Neural crest cell (in vitro differentiated cells): ENCODE results near the gene STPG3. TPM values are rescaled to one million over a fixed set of nuclear protein-coding genes. Genes with fewer than 3 reads are reported as not detected.

Experiments
- DNase-seq: peaks from one replicate; pipeline ENCODE4 v3.0.0; 2021; ENCODE audit warnings: low read depth, mixed read lengths, low spot score
- H3K27ac Mint-ChIP-seq: one replicate; pipeline ENCODE4 v1.8.0; 2021; ENCODE audit warnings: mild to moderate bottlenecking, mixed read lengths; ENCODE audit not compliant: unreplicated experiment
- H3K27me3 Mint-ChIP-seq: 2 replicates; pipeline ENCODE4 v1.8.0; 2021; ENCODE audit warnings: low read depth, mild to moderate bottlenecking, mixed read lengths
- H3K36me3 Mint-ChIP-seq: 2 replicates; pipeline ENCODE4 v1.8.0; 2021; ENCODE audit warnings: low read depth, mild to moderate bottlenecking, mixed read lengths
- H3K4me1 Mint-ChIP-seq: 2 replicates; pipeline ENCODE4 v1.8.0; 2021; ENCODE audit warnings: mixed read lengths
- H3K4me3 Mint-ChIP-seq: one replicate; pipeline ENCODE4 v1.8.0; 2021; ENCODE audit warnings: mild to moderate bottlenecking, mixed read lengths
- H3K9me3 Mint-ChIP-seq: 2 replicates; pipeline ENCODE4 v1.8.0; 2021; ENCODE audit warnings: mixed read lengths
- CTCF ChIP-seq: fragments of 200-600 bp; sonication (generic); conservative IDR thresholded peaks from 2 replicates; pipeline ENCODE4 v1.5.0; 2021; ENCODE audit warnings: antibody characterized with exemption, mild to moderate bottlenecking
- total RNA-seq: library from RNA; stranded (reverse); gene quantifications from 2 replicates; pipeline ENCODE4 v1.2.1, GENCODE V29; 2021

Gene STPG3
- total RNA-seq, 1 donor from 2014 or later = 0.26 TPM

GRCh38 chr9:137250329-137251193 lies 525 bp upstream of the STPG3 start:
- no peak for TF ChIP-seq CTCF
- DNase-seq = no peak
- H3K27me3 Mint-ChIP-seq = peaks cover 3% of the 10 kb centered on the region
- no peak overlapping the region for H3K27ac Mint-ChIP-seq
- H3K36me3 Mint-ChIP-seq = peaks cover 2% of the 10 kb centered on the region
- H3K4me1 Mint-ChIP-seq = peaks cover 13% of the 10 kb centered on the region
- no peaks in the 10 kb centered on the region for H3K9me3 Mint-ChIP-seq
- peak overlapping the region; percentile 59 for H3K4me3 Mint-ChIP-seq

- peak overlapping the region; percentile 38 for H3K4me3 Mint-ChIP-seq
- peaks cover 13% of the 10 kb centered on the region for H3K4me1 Mint-ChIP-seq
- H3K27me3 Mint-ChIP-seq = peaks cover 3% of the 10 kb centered on the region
- no peak for DNase-seq
- H3K9me3 Mint-ChIP-seq = no peaks in the 10 kb centered on the region
- H3K36me3 Mint-ChIP-seq = peaks cover 2% of the 10 kb centered on the region
- peak overlapping the region; percentile 27 for H3K27ac Mint-ChIP-seq
- no peak for TF ChIP-seq CTCF
Observed at GRCh38 chr9:137251490-137252268, 593 bp downstream of the STPG3 start.

- H3K4me3 Mint-ChIP-seq = peak overlapping the region; percentile 97
- no peaks in the 10 kb centered on the region for H3K9me3 Mint-ChIP-seq
- TF ChIP-seq CTCF = no peak
- no peak for DNase-seq
- peaks cover 3% of the 10 kb centered on the region for H3K27me3 Mint-ChIP-seq
- H3K4me1 Mint-ChIP-seq = peaks cover 13% of the 10 kb centered on the region
- H3K27ac Mint-ChIP-seq = no peak overlapping the region
- peaks cover 2% of the 10 kb centered on the region for H3K36me3 Mint-ChIP-seq
Observed at GRCh38 chr9:137252555-137253506, 1.7 kb downstream of the STPG3 start.

GRCh38 chr9:137253717-137254623 lies 2.9 kb downstream of the STPG3 start:
- Mint-ChIP-seq H3K27ac (peak overlapping the region; percentile 83), H3K4me3 (peak overlapping the region; percentile 97), H3K27me3 (peaks cover 3% of the 10 kb centered on the region), H3K36me3 (peaks cover 2% of the 10 kb centered on the region), H3K4me1 (peaks cover 13% of the 10 kb centered on the region), H3K9me3 (no peaks in the 10 kb centered on the region)
- no peak for TF ChIP-seq CTCF
- no peak for DNase-seq
